SK-MEL-5 (cell line): ENCODE measurements around the gene SMARCAD1. TPM values are rescaled to one million over a fixed set of nuclear protein-coding genes. Genes with fewer than 3 reads are reported as not detected.
"Not testable (repeated sequence)": the region's sequence is repeated elsewhere in the genome, so short reads cannot be mapped to it uniquely, and the experiment has no call there.

ENCODE experiments used
- DNase-seq: peaks from one replicate; pipeline ENCODE4 v3.0.0-alpha.2; 2016; ENCODE audit warnings: low read depth, low spot score
- in situ Hi-C: cut with HindIII; loops from 2 replicates; pipeline ENCODE4 v1.10.0; 2016; ENCODE audit warnings: low sequenced_read_pairs, high pct_unique_total_duplicates, low pct_unique_long_range_greater_than_20kb
- total RNA-seq: library from RNA; depleted of rRNA; stranded (reverse); fragments of >200 nt; shearing (Covaris generic); gene quantifications from 2 replicates; pipeline ENCODE4 v1.2.3, GENCODE V29; 2014; rRNA removed

The SMARCAD1 gene
- total RNA-seq, 1 experiment from 2014 or later, result 40.7 TPM

DNA sequence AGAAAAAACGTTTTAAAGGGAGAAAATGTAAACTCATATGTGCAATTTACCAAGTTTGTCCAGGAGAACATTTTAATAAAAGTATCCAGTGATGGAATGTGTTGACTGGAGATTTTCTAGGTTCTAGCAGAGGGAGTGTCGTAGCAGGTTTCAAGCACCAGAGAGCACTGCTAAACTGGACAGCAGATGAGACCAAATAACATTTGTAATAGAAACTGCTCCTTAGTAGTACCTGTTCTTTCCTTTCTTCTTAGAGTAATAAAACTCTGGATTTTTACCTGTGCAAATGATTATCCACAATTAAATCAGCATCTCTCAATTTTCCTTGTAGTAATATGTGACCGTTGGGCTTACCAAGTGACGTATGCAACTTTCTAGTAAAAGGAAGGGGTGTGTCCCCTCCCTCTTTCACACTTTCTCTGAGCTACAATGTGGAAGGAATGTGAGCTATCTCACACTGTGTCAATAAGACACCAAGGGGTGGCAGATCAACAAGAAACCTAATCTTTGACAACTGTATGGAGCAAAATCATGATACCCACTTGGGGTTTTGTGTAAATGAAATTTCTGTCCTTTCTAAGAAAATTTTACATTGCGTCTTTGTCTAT is 125.4 kb downstream of the SMARCAD1 start:
- peak; percentile 27 for DNase-seq
- in situ Hi-C loops, result no loop called here

DNA sequence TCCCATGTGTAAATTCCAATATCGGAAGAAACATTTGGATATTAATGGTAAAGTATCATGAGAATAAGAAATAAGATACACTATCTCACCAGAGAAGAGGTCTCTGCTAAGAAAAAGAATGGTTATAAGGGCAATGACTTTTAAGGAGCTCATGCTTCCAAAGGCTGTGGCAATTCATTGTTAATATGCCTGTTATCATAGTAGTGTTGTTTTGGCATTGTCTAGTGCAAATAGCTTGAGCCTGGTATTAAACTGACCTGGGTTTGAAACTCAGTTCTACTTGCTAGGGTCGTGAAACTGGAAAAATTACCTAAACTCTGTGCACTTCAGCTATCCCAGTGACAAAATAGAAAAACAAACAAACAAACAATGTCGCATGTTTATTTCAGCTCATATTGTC is 126.2 kb downstream of the SMARCAD1 start:
- in situ Hi-C loops, result no loop called here
- no peak for DNase-seq

DNA sequence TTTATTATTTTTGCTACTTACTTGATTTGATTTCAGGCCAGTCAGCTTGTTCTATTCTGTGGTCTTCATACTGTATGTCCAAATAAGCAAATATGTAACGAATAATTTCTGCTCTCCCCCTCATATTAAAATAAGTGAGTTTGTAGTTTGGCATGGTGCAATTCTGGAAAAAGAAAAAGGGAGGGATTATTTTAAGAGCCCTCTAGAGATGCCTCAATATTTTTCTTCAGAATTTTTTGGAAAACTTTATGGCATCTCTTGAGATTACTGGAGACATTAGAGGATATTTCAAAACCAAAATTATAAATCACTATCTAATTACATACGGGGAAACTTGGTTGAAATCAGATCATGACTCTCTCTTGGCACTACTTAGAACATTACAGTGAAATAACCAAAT is 126.8 kb downstream of the SMARCAD1 start:
- no peak for DNase-seq
- in situ Hi-C loops, result no loop called here

DNA sequence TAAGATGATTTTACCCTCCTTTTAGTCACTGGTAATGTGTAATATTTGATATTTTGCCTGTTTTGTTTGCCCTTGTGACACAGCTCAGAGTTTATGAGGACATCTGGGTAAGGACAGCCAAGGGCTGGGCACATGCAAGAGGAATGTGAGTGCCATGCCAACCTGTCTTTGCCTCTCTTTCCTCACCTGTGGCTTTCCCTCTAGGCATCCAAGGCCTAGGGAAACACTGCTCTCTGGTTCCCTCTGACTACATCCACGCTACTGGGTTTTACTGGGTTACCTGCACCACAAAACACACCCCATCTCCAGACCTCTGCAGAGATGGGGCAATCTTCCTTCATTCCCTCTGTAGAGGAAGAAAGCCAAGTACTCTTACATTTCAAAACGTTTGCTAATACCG is 127.3 kb downstream of the SMARCAD1 start:
- DNase-seq, result no peak
- in situ Hi-C loops, result no loop called here

DNA sequence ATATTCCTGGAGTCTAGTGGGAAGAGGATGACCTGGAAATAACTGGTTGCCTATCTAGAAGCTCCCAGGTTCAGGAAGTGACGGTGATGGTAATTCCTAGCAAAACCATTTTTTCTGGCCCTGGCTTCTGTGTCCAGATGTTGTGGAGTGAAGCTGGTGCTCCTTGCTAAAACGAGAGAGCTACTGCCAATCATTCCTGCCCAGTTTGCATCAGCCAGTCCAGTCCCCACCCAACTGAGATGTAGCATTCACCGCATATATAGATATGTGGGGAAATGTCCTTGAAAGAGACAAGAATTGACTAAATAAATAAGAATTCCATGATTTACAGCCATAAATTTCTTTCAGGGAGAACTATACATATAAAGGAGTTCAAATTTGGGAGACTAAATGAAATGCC is 128.6 kb downstream of the SMARCAD1 start:
- in situ Hi-C loops, result no loop called here
- DNase-seq, result no peak

DNA sequence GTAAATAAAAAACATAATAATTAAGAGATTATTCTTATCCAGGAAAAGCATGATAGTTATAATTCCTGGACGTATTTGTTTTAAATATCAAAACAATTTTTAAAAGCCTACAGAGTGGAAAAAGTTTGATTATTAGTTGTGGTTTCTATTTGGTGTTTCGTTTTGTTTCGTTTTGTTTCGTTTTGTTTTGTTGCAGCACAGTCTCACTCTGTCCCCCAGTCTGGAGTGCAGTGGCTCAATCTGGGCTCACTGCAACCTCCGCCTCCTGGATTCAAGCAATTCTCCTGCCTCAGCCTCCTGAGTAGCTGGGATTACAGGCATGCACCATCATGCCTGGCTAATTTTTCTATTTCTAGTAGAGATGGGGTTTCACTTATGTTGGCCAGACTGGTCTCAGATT is 129.1 kb downstream of the SMARCAD1 start:
- DNase-seq, in situ Hi-C loops: not testable (repeated sequence)

DNA sequence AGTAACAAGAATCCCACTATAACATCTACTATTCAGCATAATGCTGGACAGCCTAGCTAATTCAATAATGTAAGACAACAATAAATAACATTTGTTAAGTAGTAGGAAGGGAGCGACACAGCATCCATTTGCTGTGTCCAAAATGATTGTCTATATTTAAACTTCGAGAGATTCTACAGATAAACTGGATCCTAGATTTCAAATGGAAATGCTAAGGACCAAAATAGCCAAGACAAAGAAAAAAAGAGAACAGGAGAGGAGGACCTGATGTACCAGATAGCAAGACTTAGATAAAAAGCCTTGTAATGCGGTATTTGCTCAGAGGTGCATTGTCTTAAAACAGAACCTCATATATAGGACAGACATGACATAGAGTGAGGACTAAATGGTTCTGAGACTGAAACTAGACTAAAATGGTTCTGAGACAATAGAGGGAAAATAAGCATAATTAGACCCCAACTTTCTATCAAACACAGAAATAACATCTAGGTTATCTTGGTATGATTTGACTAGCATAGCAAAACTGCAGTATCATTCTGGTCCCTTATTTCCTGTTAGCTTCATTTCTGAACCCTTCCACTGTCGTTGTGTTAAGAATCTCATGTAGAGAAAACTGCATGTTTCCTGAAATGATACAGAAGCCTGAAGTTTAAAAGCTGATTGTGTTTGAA is 131.2 kb downstream of the SMARCAD1 start:
- no peak for DNase-seq
- in situ Hi-C loops, result no loop called here

DNA sequence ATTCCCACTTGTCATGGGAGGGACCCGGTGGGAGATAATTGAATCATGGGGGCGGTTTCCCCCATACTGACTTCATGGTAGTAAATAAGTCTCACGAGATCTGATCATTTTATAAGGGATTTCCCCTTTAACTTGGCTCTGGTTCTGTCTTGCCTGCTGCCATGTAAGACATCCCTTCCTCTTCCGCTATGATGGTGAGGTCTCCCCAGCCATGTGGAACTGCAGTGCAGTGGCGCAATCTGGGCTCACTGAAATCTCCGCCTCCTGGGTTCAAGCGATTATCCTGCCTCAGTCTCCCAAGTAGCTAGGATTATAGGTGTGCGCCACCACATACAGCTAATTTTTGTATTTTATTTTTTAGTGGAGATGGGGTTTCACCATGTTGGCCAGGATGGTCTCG is 132.1 kb downstream of the SMARCAD1 start:
- in situ Hi-C loops, result no loop called here
- no peak for DNase-seq

Other genes with a start within 250 kb of the SMARCAD1 start
- not detected in 2 replicates for gene HPGDS, start 135.0 kb downstream of the SMARCAD1 start, total RNA-seq
- 21.2 and 25.4 TPM in 2 replicates for gene PDLIM5, start 244.1 kb downstream of the SMARCAD1 start, total RNA-seq